ENCODE data around the gene METTL16. TPM values are rescaled to one million over a fixed set of nuclear protein-coding genes. Genes with fewer than 3 reads are reported as not detected.

Gene METTL16
- total RNA-seq, 1 donor from 2014 or later: 32.0 TPM

GRCh38 chr17:2436316-2436905 lies 75.3 kb downstream of the METTL16 start:
- H3K4me3 ChIP-seq: no peak overlapping the region
- TF ChIP-seq, protein P1, sequence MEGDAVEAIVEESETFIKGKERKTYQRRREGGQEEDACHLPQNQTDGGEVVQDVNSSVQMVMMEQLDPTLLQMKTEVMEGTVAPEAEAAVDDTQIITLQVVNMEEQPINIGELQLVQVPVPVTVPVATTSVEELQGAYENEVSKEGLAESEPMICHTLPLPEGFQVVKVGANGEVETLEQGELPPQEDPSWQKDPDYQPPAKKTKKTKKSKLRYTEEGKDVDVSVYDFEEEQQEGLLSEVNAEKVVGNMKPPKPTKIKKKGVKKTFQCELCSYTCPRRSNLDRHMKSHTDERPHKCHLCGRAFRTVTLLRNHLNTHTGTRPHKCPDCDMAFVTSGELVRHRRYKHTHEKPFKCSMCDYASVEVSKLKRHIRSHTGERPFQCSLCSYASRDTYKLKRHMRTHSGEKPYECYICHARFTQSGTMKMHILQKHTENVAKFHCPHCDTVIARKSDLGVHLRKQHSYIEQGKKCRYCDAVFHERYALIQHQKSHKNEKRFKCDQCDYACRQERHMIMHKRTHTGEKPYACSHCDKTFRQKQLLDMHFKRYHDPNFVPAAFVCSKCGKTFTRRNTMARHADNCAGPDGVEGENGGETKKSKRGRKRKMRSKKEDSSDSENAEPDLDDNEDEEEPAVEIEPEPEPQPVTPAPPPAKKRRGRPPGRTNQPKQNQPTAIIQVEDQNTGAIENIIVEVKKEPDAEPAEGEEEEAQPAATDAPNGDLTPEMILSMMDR (IDR thresholded peaks at IDR 0.05): no peak
- no peak overlapping the region for H3K27ac ChIP-seq
- peaks cover 4% of the 10 kb centered on the region for H3K4me1 ChIP-seq
- no peaks in the 10 kb centered on the region for H3K27me3 ChIP-seq (ENCODE audit: low read depth)
- no peak for DNase-seq
- H3K36me3 ChIP-seq: peaks cover 75% of the 10 kb centered on the region
- no peak for ATAC-seq
- H3K9me3 ChIP-seq: no peaks in the 10 kb centered on the region
- intact Hi-C loops (cut with DNase I): no loop called here

GRCh38 chr17:2435862-2436261 lies 75.8 kb downstream of the METTL16 start:
- H3K27me3 ChIP-seq (ENCODE audit: low read depth): no peaks in the 10 kb centered on the region
- no peak overlapping the region for H3K27ac ChIP-seq
- peaks cover 4% of the 10 kb centered on the region for H3K4me1 ChIP-seq
- no peaks in the 10 kb centered on the region for H3K9me3 ChIP-seq
- intact Hi-C loops (cut with DNase I): no loop called here
- DNase-seq: no peak
- TF ChIP-seq, protein P1 (IDR thresholded peaks at IDR 0.05): no peak
- H3K36me3 ChIP-seq: peaks cover 75% of the 10 kb centered on the region
- ATAC-seq: no peak
- no peak overlapping the region for H3K4me3 ChIP-seq

DNA sequence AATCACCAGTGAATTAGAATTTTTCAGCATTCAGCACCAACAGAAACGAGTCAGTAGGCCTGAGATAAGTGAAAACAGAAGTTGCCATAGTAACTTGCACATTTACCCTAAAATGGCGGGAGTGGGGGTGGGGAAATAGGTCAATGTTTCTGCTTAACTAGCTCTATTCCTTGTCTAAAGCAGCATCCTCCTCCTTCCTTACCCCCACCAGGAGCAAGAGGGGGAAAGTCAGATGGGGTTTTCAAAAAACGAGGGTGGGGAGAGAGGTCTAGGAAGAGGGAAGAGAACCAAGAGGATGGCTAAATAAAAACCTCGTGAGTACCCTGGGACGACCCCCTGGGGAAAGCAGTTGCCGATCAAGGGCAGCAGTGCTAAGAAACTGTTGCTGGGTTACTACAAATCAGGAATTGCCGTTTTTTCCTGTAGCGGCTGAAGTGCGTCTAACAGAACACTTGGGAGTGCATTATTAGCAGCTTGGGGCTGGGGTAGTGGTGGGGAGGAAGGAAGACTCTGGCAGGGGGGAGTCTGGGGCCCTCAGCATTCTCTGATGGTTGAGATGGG lies 76.4 kb downstream of the METTL16 start:
- Histone ChIP-seq H3K4me1 (peaks cover 4% of the 10 kb centered on the region), H3K36me3 (peaks cover 77% of the 10 kb centered on the region), H3K9me3 (no peaks in the 10 kb centered on the region), H3K27ac (no peak overlapping the region), H3K27me3 (ENCODE audit: low read depth) (no peaks in the 10 kb centered on the region), H3K4me3 (no peak overlapping the region)
- TF ChIP-seq, protein P1 (IDR thresholded peaks at IDR 0.05): no peak
- ATAC-seq (no peak), DNase-seq (no peak)
- intact Hi-C loops (cut with DNase I): no loop called here

GRCh38 chr17:2433696-2434095 lies 78.0 kb downstream of the METTL16 start:
- Histone ChIP-seq H3K4me3 (no peak overlapping the region), H3K9me3 (no peaks in the 10 kb centered on the region), H3K27ac (no peak overlapping the region), H3K27me3 (ENCODE audit: low read depth) (no peaks in the 10 kb centered on the region), H3K4me1 (no peaks in the 10 kb centered on the region), H3K36me3 (peaks cover 65% of the 10 kb centered on the region)
- intact Hi-C loops (cut with DNase I): no loop called here
- TF ChIP-seq, protein P1 (IDR thresholded peaks at IDR 0.05): no peak
- ATAC-seq (no peak), DNase-seq (no peak)

DNA sequence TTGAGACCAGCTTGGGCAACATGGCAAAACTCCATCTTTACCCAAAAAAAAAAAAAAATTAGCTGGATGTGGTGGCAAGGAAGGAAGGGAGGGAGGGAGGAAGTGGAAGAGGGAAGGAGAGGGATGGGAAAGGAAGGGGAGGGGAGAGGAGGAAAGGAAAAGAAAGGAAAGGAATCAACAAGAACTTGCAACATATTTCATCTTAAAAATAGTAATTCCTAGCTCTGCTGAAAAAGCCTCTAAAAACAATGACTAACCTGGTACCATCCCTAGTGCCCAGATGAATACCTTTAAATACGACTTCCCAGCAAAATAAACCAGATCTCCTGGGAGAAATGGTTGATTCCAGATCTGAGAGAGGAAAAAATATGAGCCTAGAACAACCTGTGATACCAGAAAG lies 83.8 kb downstream of the METTL16 start:
- Histone ChIP-seq H3K36me3 (peaks cover 16% of the 10 kb centered on the region), H3K27me3 (ENCODE audit: low read depth) (no peaks in the 10 kb centered on the region), H3K4me3 (no peak overlapping the region), H3K9me3 (no peaks in the 10 kb centered on the region), H3K27ac (no peak overlapping the region), H3K4me1 (no peaks in the 10 kb centered on the region)
- TF ChIP-seq, protein P1 (IDR thresholded peaks at IDR 0.05): no peak
- no peak for DNase-seq
- no peak for ATAC-seq
- intact Hi-C loops (cut with DNase I): no loop called here
